Smooth muscle cell of the brain vasculature (primary cell): ENCODE measurements around the gene TRIM38.

Experiments used
- DNase-seq: peaks from one replicate; pipeline ENCODE4 v3.0.0-alpha.2; 2012; ENCODE audit warnings: low read depth, low spot score

Gene TRIM38

GRCh38 chr6:26026833-26027490 is 64.4 kb downstream of the TRIM38 start:
- no peak for DNase-seq

GRCh38 chr6:26027491-26028211 is 65.0 kb downstream of the TRIM38 start:
- no peak for DNase-seq

GRCh38 chr6:26028212-26028745 is 65.7 kb downstream of the TRIM38 start:
- no peak for DNase-seq

GRCh38 chr6:26028746-26029569 is 66.4 kb downstream of the TRIM38 start:
- no peak for DNase-seq

GRCh38 chr6:26029570-26029856 is 66.9 kb downstream of the TRIM38 start:
- no peak for DNase-seq

GRCh38 chr6:26029857-26030653 is 67.5 kb downstream of the TRIM38 start:
- no peak for DNase-seq

- no peak for DNase-seq
Measured at GRCh38 chr6:26030716-26031115, 68.1 kb downstream of the TRIM38 start.

- no peak for DNase-seq
Measured at GRCh38 chr6:26031151-26031594, 68.6 kb downstream of the TRIM38 start.

- no peak for DNase-seq
Measured at GRCh38 chr6:26031595-26032339, 69.2 kb downstream of the TRIM38 start.

GRCh38 chr6:26032340-26033084 is 69.9 kb downstream of the TRIM38 start:
- DNase-seq: no peak

GRCh38 chr6:26033085-26033940 is 70.7 kb downstream of the TRIM38 start:
- no peak for DNase-seq

- no peak for DNase-seq
Measured at GRCh38 chr6:26033941-26034354, 71.3 kb downstream of the TRIM38 start.

GRCh38 chr6:26034905-26035304 is 72.3 kb downstream of the TRIM38 start:
- DNase-seq: no peak
